ENCODE measurements around the gene BEAN1.

BEAN1 gene

GRCh38 chr16:66503030-66503429, 75.9 kb downstream of the BEAN1 start:
- H2BK12ac ChIP-seq (ENCODE audit: low read length): no peak overlapping the region
- H2BK5ac ChIP-seq (ENCODE audit: low read depth, low read length, poor library complexity): no peak overlapping the region
- H2BK120ac ChIP-seq (ENCODE audit: insufficient read depth, low read length, poor library complexity): no peak overlapping the region
- H3K4me1 ChIP-seq (ENCODE audit: control insufficient read depth in 1 of 2, insufficient read depth in 2 of 2, low read length in 2 of 2): no peaks in the 10 kb centered on the region
- no peak overlapping the region for H3K14ac ChIP-seq (ENCODE audit: low read length)
- peak in 1 of 2 donors; percentile 10 for DNase-seq
- no peak overlapping the region for H4K8ac ChIP-seq (ENCODE audit: low read depth, low read length)
- H3K79me2 ChIP-seq (ENCODE audit: control insufficient read depth, insufficient read depth, low read length, poor library complexity): no peaks in the 10 kb centered on the region
- H3K18ac ChIP-seq (ENCODE audit: low read length): no peak overlapping the region
- H3K9ac ChIP-seq (ENCODE audit: low read length): no peak overlapping the region
- no CpG with 5 or more reads among the region's 2 CpGs for WGBS (ENCODE audit: extremely low coverage, insufficient coverage, insufficient read length)
- no peaks in the 10 kb centered on the region for H3K9me3 ChIP-seq (ENCODE audit: insufficient read depth, low read depth, low read length)
- no peaks in the 10 kb centered on the region for H3K27me3 ChIP-seq (ENCODE audit: insufficient read depth, low read length)
- no peak overlapping the region for H3K4ac ChIP-seq (ENCODE audit: low read depth, low read length)
- no peak overlapping the region for H3K4me3 ChIP-seq (ENCODE audit: low read depth, low read length)
- H2AK5ac ChIP-seq (ENCODE audit: low read length): no peak overlapping the region
- H4K12ac ChIP-seq (ENCODE audit: low read depth, low read length): no peak overlapping the region
- no peaks in the 10 kb centered on the region for H3K36me3 ChIP-seq (ENCODE audit: control insufficient read depth in 1 of 2, insufficient read depth in 2 of 2, low read length in 2 of 2)
- no peak overlapping the region for H3K23ac ChIP-seq (ENCODE audit: low read length)
- no peak overlapping the region for H3K4me2 ChIP-seq (ENCODE audit: low read length)
- H4K91ac ChIP-seq (ENCODE audit: low read depth, low read length): no peak overlapping the region
- H3K27ac ChIP-seq (ENCODE audit: low read depth, low read length): no peak overlapping the region
- no peak overlapping the region for H2AFZ ChIP-seq (ENCODE audit: insufficient read depth, low read length, poor library complexity)
- no peaks in the 10 kb centered on the region for H3K79me1 ChIP-seq (ENCODE audit: low read length)

GRCh38 chr16:66503612-66504011, 76.5 kb downstream of the BEAN1 start:
- Histone ChIP-seq H3K79me1 (ENCODE audit: low read length) (no peaks in the 10 kb centered on the region), H3K27ac (ENCODE audit: low read depth, low read length) (no peak overlapping the region), H2AFZ (ENCODE audit: insufficient read depth, low read length, poor library complexity) (no peak overlapping the region), H3K4me3 (ENCODE audit: low read depth, low read length) (no peak overlapping the region), H3K4ac (ENCODE audit: low read depth, low read length) (no peak overlapping the region), H3K4me2 (ENCODE audit: low read length) (no peak overlapping the region), H3K4me1 (ENCODE audit: control insufficient read depth in 1 of 2, insufficient read depth in 2 of 2, low read length in 2 of 2) (peaks cover 0 to 2% of the 10 kb centered on the region in 2 experiments), H3K23ac (ENCODE audit: low read length) (no peak overlapping the region), H3K9ac (ENCODE audit: low read length) (no peak overlapping the region), H2AK5ac (ENCODE audit: low read length) (no peak overlapping the region), H3K27me3 (ENCODE audit: insufficient read depth, low read length) (no peaks in the 10 kb centered on the region), H3K79me2 (ENCODE audit: control insufficient read depth, insufficient read depth, low read length, poor library complexity) (no peaks in the 10 kb centered on the region), H2BK12ac (ENCODE audit: low read length) (no peak overlapping the region), H2BK120ac (ENCODE audit: insufficient read depth, low read length, poor library complexity) (no peak overlapping the region), H3K18ac (ENCODE audit: low read length) (no peak overlapping the region), H2BK5ac (ENCODE audit: low read depth, low read length, poor library complexity) (no peak overlapping the region), H4K8ac (ENCODE audit: low read depth, low read length) (no peak overlapping the region), H4K91ac (ENCODE audit: low read depth, low read length) (no peak overlapping the region), H4K12ac (ENCODE audit: low read depth, low read length) (no peak overlapping the region), H3K9me3 (ENCODE audit: insufficient read depth, low read depth, low read length) (no peaks in the 10 kb centered on the region), H3K14ac (ENCODE audit: low read length) (no peak overlapping the region), H3K36me3 (ENCODE audit: control insufficient read depth in 1 of 2, insufficient read depth in 2 of 2, low read length in 2 of 2) (no peaks in the 10 kb centered on the region)
- DNase-seq: peak in 1 of 2 donors; percentile 12
- no CpG with 5 or more reads among the region's 3 CpGs for WGBS (ENCODE audit: extremely low coverage, insufficient coverage, insufficient read length)

GRCh38 chr16:66507731-66508239, 80.7 kb downstream of the BEAN1 start:
- H2BK12ac ChIP-seq (ENCODE audit: low read length): no peak overlapping the region
- peak in 1 of 2 donors; percentile 64 for DNase-seq

GRCh38 chr16:66508248-66508913, 81.3 kb downstream of the BEAN1 start:
- H2BK12ac ChIP-seq (ENCODE audit: low read length): no peak overlapping the region
- H3K79me1 ChIP-seq (ENCODE audit: low read length): peaks cover 6% of the 10 kb centered on the region
- H3K4me3 ChIP-seq (ENCODE audit: low read depth, low read length): no peak overlapping the region
- peaks cover 2% of the 10 kb centered on the region for H3K9me3 ChIP-seq (ENCODE audit: insufficient read depth, low read depth, low read length)
- no peaks in the 10 kb centered on the region for H3K27me3 ChIP-seq (ENCODE audit: insufficient read depth, low read length)
- no peak overlapping the region for H3K4me2 ChIP-seq (ENCODE audit: low read length)
- peaks cover 17% of the 10 kb centered on the region in 2 experiments for H3K4me1 ChIP-seq (ENCODE audit: control insufficient read depth in 1 of 2, insufficient read depth in 2 of 2, low read length in 2 of 2)
- peak in 1 of 2 donors; percentile 14 for DNase-seq
- H3K14ac ChIP-seq (ENCODE audit: low read length): no peak overlapping the region
- no peak overlapping the region for H3K18ac ChIP-seq (ENCODE audit: low read length)
- no peak overlapping the region for H4K12ac ChIP-seq (ENCODE audit: low read depth, low read length)
- peak overlapping the region; percentile 32 for H4K91ac ChIP-seq (ENCODE audit: low read depth, low read length)
- WGBS (ENCODE audit: extremely low coverage, insufficient coverage, insufficient read length): no CpG with 5 or more reads among the region's 7 CpGs
- H3K79me2 ChIP-seq (ENCODE audit: control insufficient read depth, insufficient read depth, low read length, poor library complexity): no peaks in the 10 kb centered on the region
- H2AFZ ChIP-seq (ENCODE audit: insufficient read depth, low read length, poor library complexity): no peak overlapping the region
- H3K4ac ChIP-seq (ENCODE audit: low read depth, low read length): no peak overlapping the region
- no peak overlapping the region for H2BK120ac ChIP-seq (ENCODE audit: insufficient read depth, low read length, poor library complexity)
- H3K27ac ChIP-seq (ENCODE audit: low read depth, low read length): no peak overlapping the region
- no peak overlapping the region for H4K8ac ChIP-seq (ENCODE audit: low read depth, low read length)
- H2AK5ac ChIP-seq (ENCODE audit: low read length): peak overlapping the region; percentile 26
- H3K9ac ChIP-seq (ENCODE audit: low read length): no peak overlapping the region
- no peak overlapping the region for H2BK5ac ChIP-seq (ENCODE audit: low read depth, low read length, poor library complexity)
- H3K36me3 ChIP-seq (ENCODE audit: control insufficient read depth in 1 of 2, insufficient read depth in 2 of 2, low read length in 2 of 2): no peaks in the 10 kb centered on the region
- H3K23ac ChIP-seq (ENCODE audit: low read length): no peak overlapping the region

More at GRCh38 chr16:66507731-66508239, 80.7 kb downstream of the BEAN1 start:
- no peaks in the 10 kb centered on the region for H3K36me3 ChIP-seq (ENCODE audit: control insufficient read depth in 1 of 2, insufficient read depth in 2 of 2, low read length in 2 of 2)
- no peaks in the 10 kb centered on the region for H3K27me3 ChIP-seq (ENCODE audit: insufficient read depth, low read length)
- no peak overlapping the region for H3K18ac ChIP-seq (ENCODE audit: low read length)
- H4K8ac ChIP-seq (ENCODE audit: low read depth, low read length): no peak overlapping the region
- no peak overlapping the region for H3K4me3 ChIP-seq (ENCODE audit: low read depth, low read length)
- H4K91ac ChIP-seq (ENCODE audit: low read depth, low read length): no peak overlapping the region
- peaks cover 11 to 16% of the 10 kb centered on the region in 2 experiments for H3K4me1 ChIP-seq (ENCODE audit: control insufficient read depth in 1 of 2, insufficient read depth in 2 of 2, low read length in 2 of 2)
- H2BK5ac ChIP-seq (ENCODE audit: low read depth, low read length, poor library complexity): no peak overlapping the region
- H2BK120ac ChIP-seq (ENCODE audit: insufficient read depth, low read length, poor library complexity): no peak overlapping the region
- H3K27ac ChIP-seq (ENCODE audit: low read depth, low read length): no peak overlapping the region
- no CpG with 5 or more reads among the region's 4 CpGs for WGBS (ENCODE audit: extremely low coverage, insufficient coverage, insufficient read length)
- H3K9ac ChIP-seq (ENCODE audit: low read length): no peak overlapping the region
- no peaks in the 10 kb centered on the region for H3K79me2 ChIP-seq (ENCODE audit: control insufficient read depth, insufficient read depth, low read length, poor library complexity)
- H4K12ac ChIP-seq (ENCODE audit: low read depth, low read length): no peak overlapping the region
- H3K14ac ChIP-seq (ENCODE audit: low read length): no peak overlapping the region
- H3K79me1 ChIP-seq (ENCODE audit: low read length): peaks cover 4% of the 10 kb centered on the region
- H3K4ac ChIP-seq (ENCODE audit: low read depth, low read length): no peak overlapping the region
- peaks cover 2% of the 10 kb centered on the region for H3K9me3 ChIP-seq (ENCODE audit: insufficient read depth, low read depth, low read length)
- no peak overlapping the region for H2AFZ ChIP-seq (ENCODE audit: insufficient read depth, low read length, poor library complexity)
- H2AK5ac ChIP-seq (ENCODE audit: low read length): no peak overlapping the region
- no peak overlapping the region for H3K4me2 ChIP-seq (ENCODE audit: low read length)
- H3K23ac ChIP-seq (ENCODE audit: low read length): no peak overlapping the region
